Endothelial cell (in vitro differentiated cells): Measurements from ENCODE around the gene DCAKD. TPM values are rescaled to one million over a fixed set of nuclear protein-coding genes. Genes with fewer than 3 reads are reported as not detected.
A peak's percentile ranks its signal among the peaks of the same experiment; 100 is the strongest.

Source experiments
- DNase-seq: peaks from one replicate; pipeline ENCODE4 v3.0.0; 2021; ENCODE audit warnings: low spot score
- H3K27ac Mint-ChIP-seq: one replicate; pipeline ENCODE4 v1.8.0; 2021; ENCODE audit warnings: mixed read lengths, inconsistent platforms; ENCODE audit not compliant: unreplicated experiment
- H3K27me3 Mint-ChIP-seq: one replicate; pipeline ENCODE4 v1.8.0; 2021; ENCODE audit warnings: mild to moderate bottlenecking, moderate library complexity, mixed read lengths, inconsistent platforms; ENCODE audit not compliant: unreplicated experiment
- H3K36me3 Mint-ChIP-seq: one replicate; pipeline ENCODE4 v1.8.0; 2021; ENCODE audit warnings: mild to moderate bottlenecking, low read depth, mixed read lengths, inconsistent platforms; ENCODE audit not compliant: unreplicated experiment
- H3K4me1 Mint-ChIP-seq: one replicate; pipeline ENCODE4 v1.8.0; 2021; ENCODE audit warnings: mild to moderate bottlenecking, mixed read lengths, inconsistent platforms; ENCODE audit not compliant: unreplicated experiment
- H3K4me3 Mint-ChIP-seq: one replicate; pipeline ENCODE4 v1.8.0; 2021; ENCODE audit warnings: mild to moderate bottlenecking, mixed read lengths, inconsistent platforms; ENCODE audit not compliant: unreplicated experiment
- H3K9me3 Mint-ChIP-seq: one replicate; pipeline ENCODE4 v1.8.0; 2021; ENCODE audit warnings: mixed read lengths, inconsistent platforms; ENCODE audit not compliant: unreplicated experiment
- total RNA-seq: library from RNA; stranded (reverse); fragmentation: NEBNext Ultra II Directional; extraction: Animal tissue kit (Norgen Biotek cat#: 25700); gene quantifications from one replicate; pipeline ENCODE4 v1.2.1, GENCODE V29; 2021; ENCODE audit not compliant: unreplicated experiment
- TF ChIP-seq, protein P1 (sequence below): fragments of 200-600 bp; sonication (generic); IDR thresholded peaks from one replicate; pipeline ENCODE4 v1.5.0; 2021; ENCODE audit warnings: antibody characterized with exemption; ENCODE audit not compliant: unreplicated experiment

DCAKD gene
- total RNA-seq, 1 donor from 2014 or later = 29.2 TPM

DNA sequence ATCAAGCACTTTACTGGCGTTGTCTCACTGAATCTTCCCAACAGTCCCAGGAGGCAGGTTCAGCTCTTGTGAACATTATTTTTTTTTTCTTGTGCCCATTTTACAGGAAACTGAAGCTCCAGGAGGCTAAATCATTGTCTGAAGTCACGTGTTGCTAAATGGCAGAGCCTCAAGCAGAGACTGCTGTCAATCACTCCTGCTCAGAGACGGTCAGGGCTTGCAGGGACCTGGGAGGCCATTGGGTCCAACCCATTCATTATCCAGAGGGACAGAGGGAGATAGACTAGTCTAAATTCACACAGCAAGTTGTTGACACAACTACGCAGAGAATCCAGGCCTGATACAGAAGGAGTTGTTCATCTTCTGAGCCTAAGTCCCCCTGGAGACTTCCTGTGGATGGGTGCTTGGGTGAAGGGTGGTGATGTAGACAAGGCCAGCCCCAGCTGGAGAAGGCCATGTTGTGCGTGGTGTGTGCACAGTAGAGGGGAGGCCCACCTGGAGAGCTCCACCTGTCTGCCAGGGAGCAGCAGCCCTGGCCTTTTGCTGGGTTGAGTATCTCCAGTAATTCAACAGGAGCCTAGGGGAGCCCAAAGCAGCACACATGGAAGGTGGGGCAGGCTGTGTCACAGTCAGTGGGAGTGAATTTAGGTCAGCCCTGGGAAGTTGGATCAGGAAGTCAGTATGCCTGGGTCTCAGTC, 59.0 kb downstream of the DCAKD start:
- peaks cover 5% of the 10 kb centered on the region for H3K4me1 Mint-ChIP-seq
- no peak overlapping the region for H3K27ac Mint-ChIP-seq
- peaks cover 13% of the 10 kb centered on the region for H3K27me3 Mint-ChIP-seq
- H3K9me3 Mint-ChIP-seq = no peaks in the 10 kb centered on the region
- TF ChIP-seq, protein P1, sequence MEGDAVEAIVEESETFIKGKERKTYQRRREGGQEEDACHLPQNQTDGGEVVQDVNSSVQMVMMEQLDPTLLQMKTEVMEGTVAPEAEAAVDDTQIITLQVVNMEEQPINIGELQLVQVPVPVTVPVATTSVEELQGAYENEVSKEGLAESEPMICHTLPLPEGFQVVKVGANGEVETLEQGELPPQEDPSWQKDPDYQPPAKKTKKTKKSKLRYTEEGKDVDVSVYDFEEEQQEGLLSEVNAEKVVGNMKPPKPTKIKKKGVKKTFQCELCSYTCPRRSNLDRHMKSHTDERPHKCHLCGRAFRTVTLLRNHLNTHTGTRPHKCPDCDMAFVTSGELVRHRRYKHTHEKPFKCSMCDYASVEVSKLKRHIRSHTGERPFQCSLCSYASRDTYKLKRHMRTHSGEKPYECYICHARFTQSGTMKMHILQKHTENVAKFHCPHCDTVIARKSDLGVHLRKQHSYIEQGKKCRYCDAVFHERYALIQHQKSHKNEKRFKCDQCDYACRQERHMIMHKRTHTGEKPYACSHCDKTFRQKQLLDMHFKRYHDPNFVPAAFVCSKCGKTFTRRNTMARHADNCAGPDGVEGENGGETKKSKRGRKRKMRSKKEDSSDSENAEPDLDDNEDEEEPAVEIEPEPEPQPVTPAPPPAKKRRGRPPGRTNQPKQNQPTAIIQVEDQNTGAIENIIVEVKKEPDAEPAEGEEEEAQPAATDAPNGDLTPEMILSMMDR = no peak
- H3K36me3 Mint-ChIP-seq = peaks cover 5% of the 10 kb centered on the region
- DNase-seq = no peak
- no peak overlapping the region for H3K4me3 Mint-ChIP-seq

DNA sequence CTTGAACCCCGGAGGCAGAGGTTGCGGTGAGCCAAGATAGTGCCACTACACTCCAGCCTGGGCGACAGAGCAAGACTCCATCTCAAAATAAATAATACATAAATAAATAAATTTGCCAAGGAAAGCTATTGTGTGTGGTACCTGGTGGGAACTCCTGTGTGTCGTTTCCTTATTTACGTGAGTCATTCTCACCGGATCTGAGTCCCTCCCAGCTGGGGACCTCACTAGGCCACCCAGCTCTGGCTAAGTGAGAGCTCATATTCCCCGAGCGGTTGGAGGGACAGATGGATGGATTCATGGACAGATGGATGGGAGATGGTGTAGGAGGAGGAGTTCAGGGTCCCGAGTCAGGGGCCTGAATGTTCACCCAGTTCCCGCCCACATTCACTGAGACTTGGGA, 60.4 kb downstream of the DCAKD start:
- no peak overlapping the region for H3K4me3 Mint-ChIP-seq

DNA sequence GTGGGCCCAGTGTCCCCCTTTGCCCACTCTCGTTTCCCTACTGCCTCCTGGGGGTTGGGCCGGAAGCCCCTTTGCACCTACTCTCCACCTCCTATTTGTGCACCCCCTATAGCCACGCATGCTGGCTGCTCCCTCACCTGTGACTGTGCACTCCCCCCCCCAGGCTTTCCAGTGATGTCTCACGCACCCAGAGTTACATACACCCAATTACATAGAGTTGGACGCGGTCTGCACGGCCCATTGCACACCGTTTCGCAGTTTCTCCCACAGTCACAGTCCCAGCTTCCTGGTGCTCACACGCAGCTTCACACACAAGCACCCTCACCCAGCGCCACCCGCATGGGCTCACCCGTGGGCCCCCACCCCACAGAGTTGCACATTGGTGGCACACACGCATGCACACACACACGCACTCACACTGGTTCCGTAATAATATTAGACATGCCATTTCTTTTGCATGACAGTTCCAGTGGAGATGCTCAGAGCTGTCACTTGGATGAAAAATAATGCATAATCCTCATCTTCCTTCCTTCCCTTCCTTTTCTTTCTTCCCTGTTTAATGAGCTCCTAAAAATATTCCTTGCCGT, 61.8 kb downstream of the DCAKD start:
- H3K27me3 Mint-ChIP-seq = peaks cover 10% of the 10 kb centered on the region
- TF ChIP-seq, protein P1 = no peak
- peak overlapping the region; percentile 51 for H3K4me3 Mint-ChIP-seq
- peaks cover 5% of the 10 kb centered on the region for H3K4me1 Mint-ChIP-seq
- no peak for DNase-seq
- no peaks in the 10 kb centered on the region for H3K9me3 Mint-ChIP-seq
- H3K36me3 Mint-ChIP-seq = peaks cover 5% of the 10 kb centered on the region
- H3K27ac Mint-ChIP-seq = no peak overlapping the region

More for the DNA sequence above, 60.4 kb downstream of the DCAKD start:
- H3K27ac Mint-ChIP-seq = no peak overlapping the region
- TF ChIP-seq, protein P1 = no peak
- no peaks in the 10 kb centered on the region for H3K9me3 Mint-ChIP-seq
- H3K36me3 Mint-ChIP-seq = peaks cover 5% of the 10 kb centered on the region
- peaks cover 5% of the 10 kb centered on the region for H3K4me1 Mint-ChIP-seq
- peaks cover 10% of the 10 kb centered on the region for H3K27me3 Mint-ChIP-seq
- no peak for DNase-seq

DNA sequence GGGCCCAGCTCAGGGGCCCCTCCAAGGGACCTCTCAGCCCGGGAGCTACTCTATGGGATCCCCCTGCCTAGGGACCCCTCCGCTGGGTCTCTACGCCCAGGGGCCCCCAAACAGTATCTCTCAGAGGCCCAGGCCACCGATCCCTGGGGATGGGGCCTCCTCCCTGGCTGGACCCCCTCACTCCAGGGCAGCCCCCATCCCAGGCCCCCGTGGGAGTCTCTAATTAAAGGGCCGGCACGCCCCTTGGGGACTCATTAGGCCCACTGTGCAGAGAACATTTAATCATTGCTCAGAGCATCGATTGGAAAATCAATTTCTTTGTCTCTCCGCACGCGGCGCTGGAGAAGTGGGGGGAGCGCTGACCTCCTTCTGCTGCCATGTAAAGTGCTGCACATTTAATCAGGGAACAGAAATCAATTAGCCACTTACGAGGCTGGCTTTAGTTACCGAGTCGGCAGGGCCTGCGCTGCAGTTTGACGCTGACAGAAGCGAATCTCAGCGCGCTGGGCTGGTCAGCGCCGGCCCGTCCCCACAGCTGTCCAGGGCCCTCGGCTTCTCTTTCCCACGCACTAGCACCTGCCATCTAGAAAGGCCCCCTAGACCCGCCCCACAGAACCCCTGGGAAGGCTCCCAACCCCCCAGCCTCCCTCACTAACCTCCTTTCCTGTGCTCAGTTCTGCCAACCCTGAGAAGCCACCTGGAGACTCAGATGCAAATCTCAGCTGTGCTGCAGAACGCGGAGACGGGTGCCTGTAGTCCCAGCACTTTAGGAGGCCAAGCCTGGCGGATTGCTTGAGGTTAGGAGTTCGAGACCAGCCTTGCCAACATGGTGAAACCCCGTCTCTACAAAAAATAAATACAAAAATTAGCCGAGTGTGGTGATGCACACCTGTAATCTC, 63.1 kb downstream of the DCAKD start:
- Mint-ChIP-seq H3K27ac (no peak overlapping the region), H3K9me3 (no peaks in the 10 kb centered on the region), H3K4me3 (no peak overlapping the region), H3K4me1 (peaks cover 5% of the 10 kb centered on the region), H3K36me3 (no peaks in the 10 kb centered on the region), H3K27me3 (peaks cover 4% of the 10 kb centered on the region)
- TF ChIP-seq, protein P1 = no peak
- DNase-seq = no peak
